ENCODE data around the gene FBXO33.

DNA sequence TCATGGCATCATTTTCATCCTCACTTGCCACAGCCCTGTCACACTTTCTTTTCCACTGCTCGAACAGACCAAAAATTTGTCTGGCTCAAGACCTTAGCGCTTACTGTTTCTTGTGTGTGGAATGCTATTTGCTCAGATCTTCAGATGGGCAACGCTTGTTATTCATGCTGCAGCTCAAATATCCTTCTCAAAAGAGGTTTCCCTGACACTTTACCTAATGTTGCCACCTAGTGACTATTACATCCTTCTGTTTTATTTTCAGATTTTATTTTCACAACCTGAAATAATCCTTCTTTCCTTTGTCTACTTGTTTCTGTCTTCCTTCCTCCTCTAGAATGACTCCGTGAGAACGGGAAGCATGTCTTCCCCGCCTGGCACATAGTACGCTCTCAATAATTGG, 5.6 kb downstream of the FBXO33 start:
- TF ChIP-seq, protein P1, sequence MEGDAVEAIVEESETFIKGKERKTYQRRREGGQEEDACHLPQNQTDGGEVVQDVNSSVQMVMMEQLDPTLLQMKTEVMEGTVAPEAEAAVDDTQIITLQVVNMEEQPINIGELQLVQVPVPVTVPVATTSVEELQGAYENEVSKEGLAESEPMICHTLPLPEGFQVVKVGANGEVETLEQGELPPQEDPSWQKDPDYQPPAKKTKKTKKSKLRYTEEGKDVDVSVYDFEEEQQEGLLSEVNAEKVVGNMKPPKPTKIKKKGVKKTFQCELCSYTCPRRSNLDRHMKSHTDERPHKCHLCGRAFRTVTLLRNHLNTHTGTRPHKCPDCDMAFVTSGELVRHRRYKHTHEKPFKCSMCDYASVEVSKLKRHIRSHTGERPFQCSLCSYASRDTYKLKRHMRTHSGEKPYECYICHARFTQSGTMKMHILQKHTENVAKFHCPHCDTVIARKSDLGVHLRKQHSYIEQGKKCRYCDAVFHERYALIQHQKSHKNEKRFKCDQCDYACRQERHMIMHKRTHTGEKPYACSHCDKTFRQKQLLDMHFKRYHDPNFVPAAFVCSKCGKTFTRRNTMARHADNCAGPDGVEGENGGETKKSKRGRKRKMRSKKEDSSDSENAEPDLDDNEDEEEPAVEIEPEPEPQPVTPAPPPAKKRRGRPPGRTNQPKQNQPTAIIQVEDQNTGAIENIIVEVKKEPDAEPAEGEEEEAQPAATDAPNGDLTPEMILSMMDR (IDR thresholded peaks at IDR 0.05; ENCODE audit: insufficient read depth, low read depth, low read length), result peak; percentile 22
- TF ChIP-seq EZH2 (IDR thresholded peaks at IDR 0.05; ENCODE audit: insufficient read depth, low read length), result no peak

All from astrocyte (in vitro differentiated cells and primary cell).